OCI-LY7 (cell line): Measurements from ENCODE around the gene CMTM3. TPM values are rescaled to one million over a fixed set of nuclear protein-coding genes. Genes with fewer than 3 reads are reported as not detected.

ENCODE experiments used
- BruUV-seq: library from RNA; stranded (reverse); fragments of 400-500 nt; replicated peaks from 2 replicates; lab custom pipeline; 2021; lab: Mats Ljungman, UMichigan
- CTCF ChIA-PET: fragments of 300-600 bp; sonication (Branson Sonifier 250); formaldehyde crosslinking; loops from one replicate; lab custom pipeline; 2022; ENCODE audit warnings: antibody characterized with exemption; ENCODE audit not compliant: unreplicated experiment; lab: Charles Lee
- POLR2A ChIA-PET: fragments of 300-600 bp; sonication (Branson Sonifier 250); formaldehyde crosslinking; loops from one replicate; lab custom pipeline; 2022; ENCODE audit warnings: antibody characterized with exemption; lab: Charles Lee
- DNase-seq: peaks from one replicate; pipeline ENCODE4 v3.0.0-alpha.2; 2015; ENCODE audit warnings: low spot score
- H2AFZ ChIP-seq: fragments of 200-600 bp; sonication (generic), shearing (Covaris generic); 2 replicates; pipeline ENCODE4 v1.6.1; 2014; ENCODE audit warnings: mild to moderate bottlenecking, antibody characterized with exemption, low read length, moderate library complexity
- H3K27ac ChIP-seq: fragments of 200-600 bp; sonication (generic); 2 replicates; pipeline ENCODE4 v1.5.1; 2014; ENCODE audit warnings: mixed run types, low read depth, mild to moderate bottlenecking, moderate library complexity, low read length, inconsistent platforms; ENCODE audit not compliant: poor library complexity, severe bottlenecking
- H3K36me3 ChIP-seq: fragments of 200-600 bp; sonication (generic); 2 replicates; pipeline ENCODE4 v1.6.1; 2014; ENCODE audit warnings: mild to moderate bottlenecking, antibody characterized with exemption, low read length, moderate library complexity, mixed read lengths; ENCODE audit not compliant: insufficient read depth
- H3K4me1 ChIP-seq: fragments of 200-600 bp; sonication (generic); 2 replicates; pipeline ENCODE4 v1.5.1; 2014; ENCODE audit warnings: mild to moderate bottlenecking, low read length; ENCODE audit not compliant: insufficient read depth, poor library complexity, severe bottlenecking
- H3K4me2 ChIP-seq: fragments of 200-600 bp; sonication (generic); 2 replicates; pipeline ENCODE4 v1.6.1; 2014; ENCODE audit warnings: mild to moderate bottlenecking, low read length
- H3K4me3 ChIP-seq: fragments of 200-600 bp; sonication (generic); 2 replicates; pipeline ENCODE4 v1.5.1; 2014; ENCODE audit warnings: mild to moderate bottlenecking, low read depth, low read length; ENCODE audit not compliant: poor library complexity, severe bottlenecking
- H3K79me2 ChIP-seq: fragments of 200-600 bp; sonication (generic); 2 replicates; pipeline ENCODE4 v1.6.1; 2016; ENCODE audit warnings: low read depth, mild to moderate bottlenecking, low read length, moderate library complexity, mixed read lengths; ENCODE audit not compliant: insufficient read depth
- H3K9me2 ChIP-seq: fragments of 200-600 bp; sonication (generic); 2 replicates; pipeline ENCODE4 v1.6.1; 2016; ENCODE audit warnings: mild to moderate bottlenecking, low read length, mixed read lengths; ENCODE audit not compliant: insufficient read depth
- H3K9me3 ChIP-seq: fragments of 200-600 bp; sonication (generic); 2 replicates; pipeline ENCODE4 v1.6.1; 2014; ENCODE audit warnings: mild to moderate bottlenecking, mixed run types, low read length, mixed read lengths
- H4K20me1 ChIP-seq: fragments of 200-600 bp; sonication (generic); 2 replicates; pipeline ENCODE4 v1.6.1; 2014; ENCODE audit warnings: mild to moderate bottlenecking, antibody characterized with exemption, low read length, moderate library complexity, mixed read lengths; ENCODE audit not compliant: insufficient read depth
- CTCF ChIP-seq: fragments of 200-600 bp; sonication (generic); conservative IDR thresholded peaks from 2 replicates; pipeline ENCODE4 v1.5.1; 2014; ENCODE audit warnings: mild to moderate bottlenecking, antibody characterized with exemption, low read length, moderate library complexity, mixed read lengths
- EZH2phosphoT487 ChIP-seq: fragments of 200-600 bp; sonication (generic); IDR thresholded peaks from 2 replicates; pipeline ENCODE4 v1.6.1; 2018; ENCODE audit warnings: low read depth, borderline replicate concordance, mild to moderate bottlenecking, mixed run types, antibody characterized with exemption, low read length, moderate library complexity, mixed read lengths
- intact Hi-C: fragments of 100-400 bp; cut with micrococcal nuclease; formaldehyde crosslinking; loops from one replicate; pipeline ENCODE4 v1.10.0; 2022; ENCODE audit not compliant: unreplicated experiment
- total RNA-seq, 2 experiments: library from RNA; depleted of rRNA in 1 of 2; stranded (reverse); fragments of >200 nt in 1 of 2; shearing (Covaris generic) in 1 of 2; gene quantifications; 2 replicates each; pipeline ENCODE4 v1.2.3, GENCODE V29; 2014 to 2022

CMTM3 gene
- total RNA-seq, 2 experiments from 2014 or later = 5.0 to 30.4 TPM

GRCh38 chr16:66580605-66581209 lies 23.8 kb upstream of the CMTM3 start:
- CTCF ChIA-PET = no interaction called here
- TF ChIP-seq CTCF (no peak), EZH2phosphoT487 (no peak)
- no peak overlapping the region for H3K27ac ChIP-seq
- no peak overlapping the region for H3K4me3 ChIP-seq
- H3K4me1 ChIP-seq = peaks cover 4% of the 10 kb centered on the region
- no peak for DNase-seq
- intact Hi-C loops = no loop called here
- no peak overlapping the region for H3K4me2 ChIP-seq
- H3K79me2 ChIP-seq = no peaks in the 10 kb centered on the region
- BruUV-seq = no TSS peak
- POLR2A ChIA-PET = no interaction called here
- no peak overlapping the region for H2AFZ ChIP-seq
- H3K9me3 ChIP-seq = no peaks in the 10 kb centered on the region
- no peaks in the 10 kb centered on the region for H3K9me2 ChIP-seq
- no peaks in the 10 kb centered on the region for H4K20me1 ChIP-seq
- no peaks in the 10 kb centered on the region for H3K36me3 ChIP-seq

GRCh38 chr16:66581246-66581952 lies 23.1 kb upstream of the CMTM3 start:
- H3K4me1 ChIP-seq = peaks cover 11% of the 10 kb centered on the region
- ChIA-PET CTCF (no interaction called here), POLR2A (interaction anchor here (2.2 kb wide), 1 partner anchor 11 kb away, joined by 7 read pairs; no protein-coding TSS in a partner anchor)
- H2AFZ ChIP-seq = no peak overlapping the region
- H3K36me3 ChIP-seq = no peaks in the 10 kb centered on the region
- no peaks in the 10 kb centered on the region for H3K9me2 ChIP-seq
- H3K27ac ChIP-seq = no peak overlapping the region
- H4K20me1 ChIP-seq = no peaks in the 10 kb centered on the region
- no peak overlapping the region for H3K4me2 ChIP-seq
- no peak for DNase-seq
- intact Hi-C loops = no loop called here
- BruUV-seq = no TSS peak
- H3K4me3 ChIP-seq = no peak overlapping the region
- H3K79me2 ChIP-seq = no peaks in the 10 kb centered on the region
- TF ChIP-seq EZH2phosphoT487 (no peak), CTCF (no peak)
- no peaks in the 10 kb centered on the region for H3K9me3 ChIP-seq
